PC-9 (cell line): ENCODE data around the gene TRPM1. TPM values are rescaled to one million over a fixed set of nuclear protein-coding genes. Genes with fewer than 3 reads are reported as not detected.

ENCODE experiments used
- BruUV-seq: library from RNA; stranded (reverse); fragments of 400-500 nt; replicated peaks from 2 replicates; lab custom pipeline; 2021; lab: Mats Ljungman, UMichigan
- CTCF ChIA-PET: fragments of 300-600 bp; sonication (Branson Sonifier 250); formaldehyde crosslinking; loops from one replicate; lab custom pipeline; 2022; ENCODE audit warnings: antibody characterized with exemption; lab: Charles Lee
- POLR2A ChIA-PET: fragments of 300-600 bp; sonication (Branson Sonifier 250); formaldehyde crosslinking; loops from one replicate; lab custom pipeline; 2022; ENCODE audit warnings: antibody characterized with exemption; ENCODE audit not compliant: unreplicated experiment; lab: Charles Lee
- DNase-seq, 2 experiments: peaks; one replicate each; pipeline versions ENCODE4 v3.0.0 to v3.0.0-alpha.2; 2015 to 2022; ENCODE audit warnings: mixed read lengths in 1 of 2
- H2AFZ ChIP-seq: fragments of 200-600 bp; sonication (generic); 2 replicates; pipeline ENCODE4 v1.8.1; 2017; ENCODE audit warnings: antibody characterized with exemption
- H3F3A ChIP-seq: fragments of 200-600 bp; sonication (generic); 2 replicates; pipeline ENCODE4 v1.8.1; 2017; ENCODE audit warnings: antibody characterized with exemption, mild to moderate bottlenecking, low read depth; ENCODE audit not compliant: insufficient read depth
- H3K27ac ChIP-seq: fragments of 200-600 bp; sonication (generic); 2 replicates; pipeline ENCODE4 v1.6.1; 2016; ENCODE audit warnings: mixed run types
- H3K27me3 ChIP-seq: fragments of 200-600 bp; sonication (generic); 2 replicates; pipeline ENCODE4 v1.6.1; 2016; ENCODE audit warnings: low read depth, mixed run types; ENCODE audit not compliant: insufficient read depth
- H3K36me3 ChIP-seq: fragments of 200-600 bp; sonication (generic); 2 replicates; pipeline ENCODE4 v1.6.1; 2016; ENCODE audit warnings: low read depth, mixed run types
- H3K4me1 ChIP-seq: fragments of 200-600 bp; sonication (generic); replicated peaks from 2 replicates; pipeline ENCODE4 v1.6.1; 2016; ENCODE audit warnings: mixed run types; ENCODE audit not compliant: insufficient read depth
- H3K4me2 ChIP-seq: fragments of 200-600 bp; sonication (generic); 2 replicates; pipeline ENCODE4 v1.6.1; 2017; ENCODE audit warnings: mixed run types
- H3K4me3 ChIP-seq: fragments of 200-600 bp; sonication (generic); 2 replicates; pipeline ENCODE4 v1.6.1; 2016; ENCODE audit warnings: mixed run types
- H3K79me2 ChIP-seq: fragments of 200-600 bp; sonication (generic); 2 replicates; pipeline ENCODE4 v1.6.1; 2017; ENCODE audit warnings: low read depth, mixed run types
- H3K9me2 ChIP-seq: fragments of 200-600 bp; sonication (generic); 2 replicates; pipeline ENCODE4 v1.8.1; 2017; ENCODE audit warnings: mild to moderate bottlenecking; ENCODE audit not compliant: insufficient read depth
- H3K9me3 ChIP-seq: fragments of 200-600 bp; sonication (generic); 2 replicates; pipeline ENCODE4 v1.8.1; 2016; ENCODE audit warnings: low read depth; ENCODE audit not compliant: insufficient read depth
- H4K20me1 ChIP-seq: fragments of 200-600 bp; sonication (generic); 2 replicates; pipeline ENCODE4 v1.8.1; 2017; ENCODE audit not compliant: insufficient read depth
- EZH2 ChIP-seq: fragments of 200-600 bp; sonication (generic); IDR thresholded peaks from 2 replicates; pipeline ENCODE4 v1.8.0; 2017; ENCODE audit warnings: antibody characterized with exemption, low read depth
- intact Hi-C: fragments of 100-400 bp; cut with micrococcal nuclease; formaldehyde crosslinking; loops from one replicate; pipeline ENCODE4 v1.10.0; 2022; ENCODE audit not compliant: unreplicated experiment
- total RNA-seq: library from RNA; stranded (reverse); gene quantifications from 2 replicates; pipeline ENCODE4 v1.2.3, GENCODE V29; 2021
- TF ChIP-seq, protein P1 (sequence below): fragments of 200-600 bp; sonication (generic); conservative IDR thresholded peaks from 2 replicates; pipeline ENCODE4 v1.6.1; 2017; ENCODE audit warnings: mixed run types, antibody characterized with exemption, mild to moderate bottlenecking, moderate library complexity

TRPM1 gene
- total RNA-seq, 1 experiment from 2014 or later, result not detected

DNA sequence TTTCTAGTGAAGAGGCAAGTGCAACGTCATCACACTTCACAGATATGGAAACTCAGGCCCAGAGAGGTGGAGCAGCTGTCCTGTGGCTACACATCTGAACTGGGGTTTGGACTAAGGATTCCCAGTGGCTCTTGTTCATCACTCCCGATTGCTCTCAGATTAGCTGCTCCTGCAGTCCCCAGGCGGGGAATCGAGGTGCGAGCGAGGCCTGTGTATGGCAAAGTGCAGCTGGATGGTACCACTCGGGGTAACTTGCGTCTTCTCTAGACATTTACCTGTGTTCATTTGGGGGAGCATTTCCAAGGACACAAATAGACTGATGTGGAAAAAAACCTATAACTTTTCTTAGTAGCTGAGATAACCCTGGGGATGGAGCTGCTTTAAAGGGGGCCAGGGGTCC is 45.9 kb upstream of the TRPM1 start:
- Histone ChIP-seq H3K4me3 (no peak overlapping the region), H2AFZ (no peak overlapping the region), H3K36me3 (no peaks in the 10 kb centered on the region), H3K4me2 (no peak overlapping the region), H3K9me2 (no peaks in the 10 kb centered on the region), H4K20me1 (no peaks in the 10 kb centered on the region), H3K9me3 (no peaks in the 10 kb centered on the region), H3K27ac (no peak overlapping the region), H3F3A (no peaks in the 10 kb centered on the region), H3K27me3 (peaks cover 37% of the 10 kb centered on the region), H3K79me2 (no peaks in the 10 kb centered on the region), H3K4me1 (no peaks in the 10 kb centered on the region)
- no peak for DNase-seq
- no TSS peak for BruUV-seq
- TF ChIP-seq, protein P1, sequence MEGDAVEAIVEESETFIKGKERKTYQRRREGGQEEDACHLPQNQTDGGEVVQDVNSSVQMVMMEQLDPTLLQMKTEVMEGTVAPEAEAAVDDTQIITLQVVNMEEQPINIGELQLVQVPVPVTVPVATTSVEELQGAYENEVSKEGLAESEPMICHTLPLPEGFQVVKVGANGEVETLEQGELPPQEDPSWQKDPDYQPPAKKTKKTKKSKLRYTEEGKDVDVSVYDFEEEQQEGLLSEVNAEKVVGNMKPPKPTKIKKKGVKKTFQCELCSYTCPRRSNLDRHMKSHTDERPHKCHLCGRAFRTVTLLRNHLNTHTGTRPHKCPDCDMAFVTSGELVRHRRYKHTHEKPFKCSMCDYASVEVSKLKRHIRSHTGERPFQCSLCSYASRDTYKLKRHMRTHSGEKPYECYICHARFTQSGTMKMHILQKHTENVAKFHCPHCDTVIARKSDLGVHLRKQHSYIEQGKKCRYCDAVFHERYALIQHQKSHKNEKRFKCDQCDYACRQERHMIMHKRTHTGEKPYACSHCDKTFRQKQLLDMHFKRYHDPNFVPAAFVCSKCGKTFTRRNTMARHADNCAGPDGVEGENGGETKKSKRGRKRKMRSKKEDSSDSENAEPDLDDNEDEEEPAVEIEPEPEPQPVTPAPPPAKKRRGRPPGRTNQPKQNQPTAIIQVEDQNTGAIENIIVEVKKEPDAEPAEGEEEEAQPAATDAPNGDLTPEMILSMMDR, result no peak
- no peak for TF ChIP-seq EZH2
- intact Hi-C loops, result no loop called here
- POLR2A ChIA-PET, result no interaction called here
- CTCF ChIA-PET, result no interaction called here

DNA sequence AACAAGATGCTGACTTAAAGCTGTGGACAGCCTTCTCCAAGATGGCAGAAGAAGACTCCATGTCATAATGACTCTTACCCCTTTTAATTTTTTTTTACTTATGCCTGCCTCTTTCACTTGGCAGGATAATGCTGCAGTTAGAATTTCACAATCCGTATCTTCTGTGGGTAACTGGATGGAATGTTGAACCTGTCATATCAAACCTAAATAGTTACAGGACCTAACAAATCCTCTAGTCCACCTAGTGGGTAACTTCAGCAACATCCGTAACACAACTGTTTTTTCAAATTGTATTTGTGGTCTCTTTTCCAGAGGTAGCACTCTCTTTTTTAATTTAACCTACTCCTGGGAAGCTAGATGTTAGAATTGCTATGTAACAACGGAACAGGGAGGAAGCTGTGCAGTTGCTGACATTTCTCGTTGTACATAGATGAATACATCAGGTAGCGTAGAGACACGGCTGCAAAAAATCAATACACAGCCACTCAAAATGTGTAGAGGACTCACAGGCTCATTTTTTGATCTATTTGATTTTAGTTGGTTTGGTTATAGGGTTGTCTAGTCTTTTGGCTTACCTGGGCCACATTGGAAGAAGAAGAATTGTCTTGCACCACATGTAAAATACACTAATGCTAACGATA is 43.9 kb upstream of the TRPM1 start:
- no peaks in the 10 kb centered on the region for H3K9me2 ChIP-seq
- H3F3A ChIP-seq, result no peaks in the 10 kb centered on the region
- H3K4me1 ChIP-seq, result no peaks in the 10 kb centered on the region
- no peak overlapping the region for H3K4me3 ChIP-seq
- no peaks in the 10 kb centered on the region for H3K9me3 ChIP-seq
- H3K36me3 ChIP-seq, result no peaks in the 10 kb centered on the region
- no TSS peak for BruUV-seq
- no peak overlapping the region for H3K4me2 ChIP-seq
- intact Hi-C loops, result no loop called here
- no peaks in the 10 kb centered on the region for H4K20me1 ChIP-seq
- H2AFZ ChIP-seq, result no peak overlapping the region
- DNase-seq, result no peak
- no peaks in the 10 kb centered on the region for H3K79me2 ChIP-seq
- no peak for TF ChIP-seq EZH2
- TF ChIP-seq, protein P1, result no peak
- no peak overlapping the region for H3K27ac ChIP-seq
- ChIA-PET CTCF (no interaction called here), POLR2A (no interaction called here)
- peaks cover 22% of the 10 kb centered on the region for H3K27me3 ChIP-seq

DNA sequence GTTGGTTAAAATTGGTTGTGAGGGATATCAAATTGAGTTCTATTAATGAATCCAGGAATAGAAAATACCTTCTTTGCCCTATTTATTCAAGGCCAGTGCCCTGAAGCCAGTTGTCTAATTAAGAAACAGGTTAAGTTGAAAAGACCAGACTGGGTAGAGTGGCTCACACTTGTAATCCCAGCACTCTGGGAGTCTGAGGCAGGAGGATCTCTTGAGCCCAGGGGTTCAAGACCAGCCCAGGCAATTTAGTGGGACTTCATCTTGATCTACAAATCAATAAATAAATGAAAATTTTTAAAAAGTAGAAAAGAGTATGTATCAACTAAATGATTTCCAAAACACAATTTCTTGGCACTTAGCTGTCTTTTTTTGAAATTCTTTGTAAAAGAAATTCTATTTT is 40.3 kb upstream of the TRPM1 start:
- H3K27me3 ChIP-seq, result peaks cover 6% of the 10 kb centered on the region
- ChIA-PET CTCF (no interaction called here), POLR2A (no interaction called here)
- H3K4me3 ChIP-seq, result no peak overlapping the region
- no TSS peak for BruUV-seq
- H3K4me2 ChIP-seq, result no peak overlapping the region
- DNase-seq, result no peak
- no peaks in the 10 kb centered on the region for H4K20me1 ChIP-seq
- H3K9me3 ChIP-seq, result no peaks in the 10 kb centered on the region
- no peaks in the 10 kb centered on the region for H3K4me1 ChIP-seq
- no peak overlapping the region for H2AFZ ChIP-seq
- no peaks in the 10 kb centered on the region for H3F3A ChIP-seq
- no peaks in the 10 kb centered on the region for H3K9me2 ChIP-seq
- intact Hi-C loops, result no loop called here
- H3K36me3 ChIP-seq, result no peaks in the 10 kb centered on the region
- TF ChIP-seq, protein P1, result no peak
- no peak for TF ChIP-seq EZH2
- H3K27ac ChIP-seq, result no peak overlapping the region
- H3K79me2 ChIP-seq, result no peaks in the 10 kb centered on the region
